BLaER1 (cell line): Measurements from ENCODE around the gene KIRREL3.

Source experiments
- H3K27ac ChIP-seq: shearing (Covaris generic); formaldehyde crosslinking; 2 replicates; pipeline ENCODE4 v1.8.1; 2022
- H3K27me3 ChIP-seq: shearing (Covaris generic); formaldehyde crosslinking; 2 replicates; pipeline ENCODE4 v1.8.1; 2022
- H3K36me3 ChIP-seq: shearing (Covaris generic); formaldehyde crosslinking; 2 replicates; pipeline ENCODE4 v1.8.1; 2022
- H3K4me1 ChIP-seq: shearing (Covaris generic); formaldehyde crosslinking; 2 replicates; pipeline ENCODE4 v1.8.1; 2022
- H3K4me2 ChIP-seq: shearing (Covaris generic); formaldehyde crosslinking; 2 replicates; pipeline ENCODE4 v1.8.1; 2022
- H3K4me3 ChIP-seq: shearing (Covaris generic); formaldehyde crosslinking; 2 replicates; pipeline ENCODE4 v1.8.1; 2022
- H3K9ac ChIP-seq: shearing (Covaris generic); formaldehyde crosslinking; 2 replicates; pipeline ENCODE4 v1.8.1; 2022
- H3K9me3 ChIP-seq: shearing (Covaris generic); formaldehyde crosslinking; 2 replicates; pipeline ENCODE4 v1.8.1; 2022
- H4K20me1 ChIP-seq: shearing (Covaris generic); formaldehyde crosslinking; 2 replicates; pipeline ENCODE4 v1.8.1; 2022
- Cebpa-rat ChIP-seq: shearing (Covaris generic); IDR thresholded peaks from 2 replicates; pipeline ENCODE4 v1.8.1; 2022

KIRREL3 gene

GRCh38 chr11:126446581-126446980, 554.0 kb downstream of the KIRREL3 start:
- Histone ChIP-seq H3K9me3 (no peaks in the 10 kb centered on the region), H4K20me1 (no peaks in the 10 kb centered on the region), H3K27me3 (no peaks in the 10 kb centered on the region), H3K4me2 (no peak overlapping the region), H3K4me3 (no peak overlapping the region), H3K9ac (no peak overlapping the region), H3K36me3 (no peaks in the 10 kb centered on the region), H3K4me1 (peaks cover 61% of the 10 kb centered on the region), H3K27ac (no peak overlapping the region)
- no peak for TF ChIP-seq Cebpa-rat

- Histone ChIP-seq H3K4me2 (peak overlapping the region; percentile 95), H3K36me3 (no peaks in the 10 kb centered on the region)
- TF ChIP-seq Cebpa-rat: no peak
Observed at GRCh38 chr11:126444072-126444471, 556.5 kb downstream of the KIRREL3 start.

GRCh38 chr11:126443120-126443519, 557.5 kb downstream of the KIRREL3 start:
- H3K4me1 ChIP-seq: peaks cover 88% of the 10 kb centered on the region
- peak overlapping the region; percentile 49 for H3K4me3 ChIP-seq
- peak overlapping the region; percentile 81 for H3K27ac ChIP-seq
- H3K9me3 ChIP-seq: no peaks in the 10 kb centered on the region
- TF ChIP-seq Cebpa-rat: no peak
- H4K20me1 ChIP-seq: no peaks in the 10 kb centered on the region
- H3K36me3 ChIP-seq: no peaks in the 10 kb centered on the region
- peak overlapping the region; percentile 95 for H3K4me2 ChIP-seq
- no peaks in the 10 kb centered on the region for H3K27me3 ChIP-seq
- H3K9ac ChIP-seq: peak overlapping the region; percentile 73

More at GRCh38 chr11:126444072-126444471, 556.5 kb downstream of the KIRREL3 start:
- Histone ChIP-seq H3K27ac (peak overlapping the region; percentile 81), H3K27me3 (no peaks in the 10 kb centered on the region), H3K9me3 (no peaks in the 10 kb centered on the region), H3K9ac (peak overlapping the region; percentile 73), H4K20me1 (no peaks in the 10 kb centered on the region), H3K4me3 (no peak overlapping the region), H3K4me1 (peaks cover 79% of the 10 kb centered on the region)

- H3K9ac ChIP-seq: peak overlapping the region; percentile 21; the same call in 1 of the 2 replicates
Observed at GRCh38 chr11:126440792-126441514, 559.6 kb downstream of the KIRREL3 start.

GRCh38 chr11:126440276-126440675, 560.3 kb downstream of the KIRREL3 start:
- peaks cover 95% of the 10 kb centered on the region for H3K4me1 ChIP-seq
- H3K4me3 ChIP-seq: no peak overlapping the region
- no peak overlapping the region for H3K9ac ChIP-seq
- no peaks in the 10 kb centered on the region for H3K27me3 ChIP-seq
- H3K4me2 ChIP-seq: peak overlapping the region; percentile 95
- H3K9me3 ChIP-seq: no peaks in the 10 kb centered on the region
- no peak for TF ChIP-seq Cebpa-rat
- H4K20me1 ChIP-seq: no peaks in the 10 kb centered on the region
- H3K27ac ChIP-seq: no peak overlapping the region
- no peaks in the 10 kb centered on the region for H3K36me3 ChIP-seq

More at GRCh38 chr11:126440792-126441514, 559.6 kb downstream of the KIRREL3 start:
- H4K20me1 ChIP-seq: no peaks in the 10 kb centered on the region
- H3K4me3 ChIP-seq: no peak overlapping the region
- peak overlapping the region; percentile 95 for H3K4me2 ChIP-seq
- 0 out of 2 replicates have a peak overlapping the region, but pooled peaks have one; percentile 4 for H3K27ac ChIP-seq
- H3K4me1 ChIP-seq: peaks cover 95% of the 10 kb centered on the region
- no peak for TF ChIP-seq Cebpa-rat
- no peaks in the 10 kb centered on the region for H3K36me3 ChIP-seq
- H3K9me3 ChIP-seq: no peaks in the 10 kb centered on the region
- no peaks in the 10 kb centered on the region for H3K27me3 ChIP-seq

- Histone ChIP-seq H3K36me3 (no peaks in the 10 kb centered on the region), H3K4me2 (peak overlapping the region; percentile 95), H3K27me3 (no peaks in the 10 kb centered on the region), H3K9ac (no peak overlapping the region), H3K9me3 (no peaks in the 10 kb centered on the region), H4K20me1 (no peaks in the 10 kb centered on the region), H3K27ac (no peak overlapping the region), H3K4me3 (no peak overlapping the region), H3K4me1 (peaks cover 95% of the 10 kb centered on the region)
- no peak for TF ChIP-seq Cebpa-rat
Observed at GRCh38 chr11:126438691-126439090, 561.9 kb downstream of the KIRREL3 start.

GRCh38 chr11:126438272-126438671, 562.3 kb downstream of the KIRREL3 start:
- Histone ChIP-seq H3K4me1 (peaks cover 95% of the 10 kb centered on the region), H3K4me3 (no peak overlapping the region), H4K20me1 (no peaks in the 10 kb centered on the region), H3K4me2 (peak overlapping the region; percentile 95), H3K36me3 (no peaks in the 10 kb centered on the region), H3K27me3 (no peaks in the 10 kb centered on the region), H3K9ac (no peak overlapping the region), H3K9me3 (no peaks in the 10 kb centered on the region), H3K27ac (no peak overlapping the region)
- no peak for TF ChIP-seq Cebpa-rat

GRCh38 chr11:126437731-126438130, 562.8 kb downstream of the KIRREL3 start:
- Histone ChIP-seq H3K4me1 (peaks cover 95% of the 10 kb centered on the region), H3K4me3 (no peak overlapping the region), H3K4me2 (peak overlapping the region; percentile 95), H3K36me3 (no peaks in the 10 kb centered on the region), H3K27ac (no peak overlapping the region), H3K9me3 (no peaks in the 10 kb centered on the region), H4K20me1 (no peaks in the 10 kb centered on the region), H3K9ac (no peak overlapping the region), H3K27me3 (no peaks in the 10 kb centered on the region)
- no peak for TF ChIP-seq Cebpa-rat

GRCh38 chr11:126436209-126436755, 564.3 kb downstream of the KIRREL3 start:
- no peak overlapping the region for H3K4me3 ChIP-seq
- H3K27ac ChIP-seq: peak overlapping the region; percentile 81
- H3K9ac ChIP-seq: peak overlapping the region; percentile 23
- no peaks in the 10 kb centered on the region for H3K36me3 ChIP-seq
- no peaks in the 10 kb centered on the region for H3K9me3 ChIP-seq
- no peak for TF ChIP-seq Cebpa-rat
- no peaks in the 10 kb centered on the region for H3K27me3 ChIP-seq
- peak overlapping the region; percentile 97 for H3K4me2 ChIP-seq
- H3K4me1 ChIP-seq: peaks cover 95% of the 10 kb centered on the region
- H4K20me1 ChIP-seq: no peaks in the 10 kb centered on the region

GRCh38 chr11:126434950-126435335, 565.6 kb downstream of the KIRREL3 start:
- peak overlapping the region; percentile 81 for H3K27ac ChIP-seq
- no peaks in the 10 kb centered on the region for H3K36me3 ChIP-seq
- H3K4me3 ChIP-seq: peak overlapping the region; percentile 34
- peak overlapping the region; percentile 97 for H3K4me2 ChIP-seq
- TF ChIP-seq Cebpa-rat: no peak
- H3K27me3 ChIP-seq: no peaks in the 10 kb centered on the region
- H3K9ac ChIP-seq: peak overlapping the region; percentile 71
- H4K20me1 ChIP-seq: no peaks in the 10 kb centered on the region
- no peaks in the 10 kb centered on the region for H3K9me3 ChIP-seq
- peaks cover 95% of the 10 kb centered on the region for H3K4me1 ChIP-seq
